GM19193 (cell line): ENCODE results near the gene AGBL5.
A peak's percentile ranks its signal among the peaks of the same experiment; 100 is the strongest.

Experiments
- POLR2A ChIP-seq: IDR thresholded peaks from 4 replicates; pipeline ENCODE4 v1.6.1; 2011; ENCODE audit not compliant: insufficient read depth, insufficient read length; ENCODE audit errors: extremely low read depth

AGBL5 gene

DNA sequence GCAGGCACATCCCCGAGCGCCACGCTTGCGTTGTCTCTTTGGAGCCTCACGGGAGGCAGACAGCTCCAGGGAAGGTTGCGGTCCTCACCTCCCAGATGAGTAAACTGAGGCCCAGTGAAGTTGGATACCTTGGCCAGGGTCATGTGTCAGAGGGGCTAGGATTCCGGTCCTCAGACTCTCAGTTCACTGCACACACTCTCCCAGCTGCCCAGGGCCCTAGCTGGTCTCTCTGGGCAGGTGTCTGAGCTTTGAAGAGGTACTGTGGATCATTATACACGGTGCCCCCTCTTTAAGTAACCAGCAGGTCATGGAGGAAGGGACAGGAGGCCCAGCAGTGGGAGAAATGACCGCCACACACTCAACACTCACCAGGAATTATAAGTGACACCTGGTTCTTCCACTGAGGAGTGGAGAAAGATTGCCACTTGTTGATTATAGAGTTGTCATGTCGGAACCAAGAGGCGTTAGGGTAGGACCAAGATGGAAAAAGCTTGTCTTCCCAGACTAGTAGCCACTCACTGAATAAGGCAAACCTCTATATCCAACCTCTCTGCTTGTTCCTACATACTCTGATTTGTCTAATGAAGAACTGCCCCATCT, 18.1 kb upstream of the AGBL5 start:
- TF ChIP-seq POLR2A, result no peak

DNA sequence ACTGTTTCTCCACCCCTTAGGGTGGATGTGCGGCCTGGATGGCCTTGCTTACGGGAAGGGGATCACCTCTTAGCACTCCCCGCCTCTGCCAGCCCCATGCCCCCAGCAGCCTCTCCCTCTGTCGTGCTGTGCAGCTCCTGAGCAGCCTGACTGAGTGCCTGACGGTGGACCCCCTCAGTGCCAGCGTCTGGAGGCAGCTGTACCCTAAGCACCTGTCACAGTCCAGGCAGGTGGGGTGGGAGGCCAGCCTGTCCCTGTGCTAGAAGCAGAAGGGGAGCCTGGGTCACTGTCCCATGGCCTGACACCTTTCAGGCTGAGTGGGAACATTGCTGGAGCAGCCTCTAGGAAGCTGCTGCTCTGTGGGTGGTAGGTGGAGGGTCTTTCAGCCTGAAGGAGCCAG, 13.5 kb upstream of the AGBL5 start:
- TF ChIP-seq POLR2A, result no peak

GRCh38 chr2:27038631-27039339, 12.7 kb upstream of the AGBL5 start:
- TF ChIP-seq POLR2A, result no peak

DNA sequence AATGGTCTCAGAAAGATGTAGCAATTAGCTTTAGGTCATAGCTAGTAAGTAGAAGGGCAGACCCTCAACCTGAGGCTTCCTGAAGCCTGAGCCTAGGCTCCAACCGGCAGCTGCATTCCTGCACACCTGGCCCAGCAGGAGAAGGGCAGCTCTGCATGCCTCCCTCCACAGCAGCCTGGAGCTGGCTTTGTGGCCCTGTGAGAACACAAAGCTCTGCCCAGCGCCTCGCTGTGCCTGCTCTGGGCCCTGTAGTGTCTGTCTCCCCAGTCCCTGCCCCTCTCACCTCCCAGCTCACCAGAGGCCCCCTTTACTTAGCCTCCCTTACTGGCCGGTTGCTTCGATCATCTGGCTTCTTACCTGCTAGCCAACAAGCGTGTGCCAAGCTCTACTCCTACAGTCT, 12.0 kb upstream of the AGBL5 start:
- no peak for TF ChIP-seq POLR2A

DNA sequence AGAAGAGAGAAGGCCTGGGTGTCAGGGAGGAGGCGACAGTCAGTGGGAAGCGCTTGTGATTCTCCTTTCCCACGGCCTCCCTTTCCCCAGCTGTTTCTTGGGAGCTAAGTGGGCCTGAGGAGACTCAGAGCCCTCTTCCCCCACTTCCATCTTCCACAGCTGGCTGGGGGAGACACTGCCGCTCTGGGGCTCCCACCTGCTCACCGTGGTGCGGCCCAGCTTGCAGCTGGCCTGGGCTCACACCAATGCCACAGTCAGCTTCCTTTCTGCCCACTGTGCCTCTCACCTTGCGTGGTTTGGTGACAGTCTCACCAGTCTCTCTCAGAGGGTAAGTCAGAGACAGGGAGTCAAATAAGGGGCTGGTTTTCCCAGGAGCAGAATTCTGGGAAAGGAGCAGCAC, 11.6 kb upstream of the AGBL5 start:
- no peak for TF ChIP-seq POLR2A

GRCh38 chr2:27040282-27040681, 11.2 kb upstream of the AGBL5 start:
- no peak for TF ChIP-seq POLR2A

GRCh38 chr2:27041752-27042151, 9.7 kb upstream of the AGBL5 start:
- TF ChIP-seq POLR2A, result no peak

DNA sequence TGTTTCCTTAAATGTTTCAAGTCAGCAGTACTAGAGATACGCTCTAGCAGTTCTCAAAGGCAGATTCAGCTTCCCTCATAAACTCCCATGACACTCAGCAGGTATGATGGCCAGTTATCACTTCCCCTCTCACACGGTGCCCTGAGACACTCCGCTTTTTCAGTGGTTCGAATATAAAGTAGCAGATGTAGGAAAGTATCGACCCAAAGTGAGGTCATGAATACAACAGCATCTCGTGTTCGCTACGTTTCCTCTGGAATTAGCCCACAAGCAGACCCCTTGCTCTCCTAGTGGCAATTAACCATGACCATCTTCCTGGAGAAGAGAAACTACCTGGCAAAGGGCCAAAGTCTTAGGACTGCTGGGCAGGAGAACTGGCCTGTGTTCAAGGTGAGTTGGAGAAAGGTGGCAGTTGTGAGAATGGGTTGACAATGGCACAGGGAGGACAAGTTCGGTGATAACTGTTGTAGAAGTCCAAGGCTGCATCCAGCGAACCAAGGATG, 9.3 kb upstream of the AGBL5 start:
- TF ChIP-seq POLR2A, result no peak

DNA sequence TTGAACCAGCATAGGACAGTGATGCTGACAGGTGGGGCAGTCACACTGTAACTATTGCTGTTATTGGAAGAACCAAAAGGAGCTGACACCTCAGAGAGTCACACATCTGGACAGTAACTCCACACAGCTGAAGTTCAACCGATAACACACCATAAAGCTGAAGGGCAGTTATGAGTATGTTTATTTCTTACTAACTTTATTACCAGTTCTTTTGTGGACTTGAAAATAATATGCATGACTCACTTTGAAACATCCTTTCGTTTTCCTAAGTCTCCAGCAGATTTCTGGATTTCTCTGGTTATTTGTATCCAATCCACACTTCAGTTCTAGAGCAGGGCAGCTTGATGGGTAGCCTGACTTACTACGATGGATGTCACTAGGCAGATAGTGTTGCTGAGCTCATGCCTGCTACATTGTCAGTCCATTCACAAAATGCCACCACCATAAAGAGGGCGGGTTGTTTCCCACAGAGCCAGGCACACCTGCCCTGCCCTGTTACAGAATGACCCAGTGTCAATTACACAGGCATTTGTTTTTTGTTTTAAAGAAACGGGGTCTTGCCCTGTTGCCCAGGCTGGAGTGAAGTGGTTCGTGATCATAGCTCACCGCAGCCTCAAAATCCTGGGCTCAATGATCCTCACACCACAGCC, 8.4 kb upstream of the AGBL5 start:
- TF ChIP-seq POLR2A, result no peak

GRCh38 chr2:27049422-27050280, 1.8 kb upstream of the AGBL5 start:
- TF ChIP-seq POLR2A, result no peak

- TF ChIP-seq POLR2A, result peak; percentile 78
Observed at GRCh38 chr2:27050281-27050995, 1.0 kb upstream of the AGBL5 start.

DNA sequence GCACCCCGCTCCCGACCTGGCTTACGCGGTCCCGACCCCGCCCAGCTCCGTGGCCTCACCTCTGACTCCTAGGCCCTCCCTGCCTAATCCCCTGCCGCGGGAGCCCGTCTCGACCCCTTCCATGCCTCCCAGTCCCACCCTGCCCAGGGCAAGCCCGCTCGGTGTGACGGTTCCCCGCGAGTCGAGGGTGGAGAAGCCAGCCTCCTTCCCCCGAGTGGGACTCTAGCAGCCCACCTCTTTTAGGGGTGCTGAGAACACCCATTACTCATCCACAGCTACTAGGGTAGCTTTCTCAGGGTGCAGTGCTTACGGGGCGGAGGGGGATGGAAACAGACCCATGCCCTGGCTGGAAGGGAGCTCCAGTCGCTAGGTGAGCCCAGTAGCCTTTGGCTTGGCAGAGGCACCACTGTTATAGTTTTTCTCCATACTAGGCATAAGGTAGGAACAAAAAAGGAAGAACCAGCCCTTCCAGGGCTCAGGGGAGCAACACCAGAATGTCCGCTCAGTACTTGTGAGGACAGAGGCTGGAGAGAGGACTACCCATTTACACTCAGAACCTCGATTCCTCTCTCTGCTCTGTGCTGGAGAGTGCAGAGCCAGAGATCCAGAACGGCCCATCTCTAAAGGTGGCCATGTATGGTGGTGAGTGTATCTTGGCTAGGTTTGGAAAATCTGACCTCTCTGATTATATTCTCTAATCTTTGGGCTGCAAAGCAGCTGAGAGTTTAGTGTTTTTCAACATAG, 606 bp downstream of the AGBL5 start:
- TF ChIP-seq POLR2A, result no peak

- TF ChIP-seq POLR2A, result no peak
Observed at GRCh38 chr2:27053321-27053720, 1.9 kb downstream of the AGBL5 start.

DNA sequence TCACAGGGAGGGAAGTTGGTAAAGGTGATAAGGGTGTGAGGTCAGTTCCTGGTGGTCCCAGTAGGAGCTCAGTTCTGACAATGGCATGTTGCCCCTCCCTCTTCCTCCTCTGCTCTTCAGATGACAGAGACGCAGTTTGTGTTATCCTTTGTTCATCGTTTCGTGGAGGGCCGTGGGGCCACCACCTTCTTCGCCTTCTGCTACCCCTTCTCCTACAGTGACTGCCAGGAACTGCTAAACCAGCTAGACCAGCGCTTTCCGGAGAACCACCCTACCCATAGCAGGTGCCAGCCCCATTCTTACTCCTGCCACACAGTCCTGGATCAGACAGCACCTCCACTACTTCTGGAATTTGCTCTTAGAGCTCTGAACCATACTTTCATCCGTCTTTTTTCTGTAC, 2.3 kb downstream of the AGBL5 start:
- no peak for TF ChIP-seq POLR2A
